ENCODE measurements around the gene CCDC179.

CCDC179 gene

GRCh38 chr11:22807855-22808570, 52.3 kb downstream of the CCDC179 start:
- no peak for DNase-seq

- DNase-seq: no peak
Measured at GRCh38 chr11:22807391-22807790, 52.9 kb downstream of the CCDC179 start.

GRCh38 chr11:22802861-22803260, 57.4 kb downstream of the CCDC179 start:
- DNase-seq: no peak

- no peak for DNase-seq
Measured at GRCh38 chr11:22800482-22800881, 59.8 kb downstream of the CCDC179 start.

- no peak for DNase-seq
Measured at GRCh38 chr11:22798901-22799300, 61.4 kb downstream of the CCDC179 start.

- DNase-seq: no peak
Measured at GRCh38 chr11:22797047-22797446, 63.2 kb downstream of the CCDC179 start.
